Stimulated activated naive CD8-positive, alpha-beta T cell treated with anti-CD3 and anti-CD28 coated beads, Interleukin-15, Interleukin-2, amounts not matched to agents 100 ng/mL and 50 ng/mL, for 24 hours (primary cell): Measurements from ENCODE around the gene CBR1.

Source experiments
- H3K27ac Mint-ChIP-seq: one replicate; pipeline ENCODE4 v1.8.0; 2021; ENCODE audit warnings: mild to moderate bottlenecking, mixed read lengths
- H3K27me3 Mint-ChIP-seq: one replicate; pipeline ENCODE4 v1.8.0; 2021; ENCODE audit warnings: mixed read lengths
- H3K36me3 Mint-ChIP-seq: one replicate; pipeline ENCODE4 v1.8.0; 2021; ENCODE audit warnings: low read depth, mixed read lengths
- H3K4me1 Mint-ChIP-seq: one replicate; pipeline ENCODE4 v1.8.0; 2021; ENCODE audit warnings: low read depth, mixed read lengths
- H3K4me3 Mint-ChIP-seq: one replicate; pipeline ENCODE4 v1.8.0; 2021; ENCODE audit warnings: mild to moderate bottlenecking, mixed read lengths
- H3K9me3 Mint-ChIP-seq: one replicate; pipeline ENCODE4 v1.8.0; 2021; ENCODE audit warnings: mixed read lengths

CBR1 gene

DNA sequence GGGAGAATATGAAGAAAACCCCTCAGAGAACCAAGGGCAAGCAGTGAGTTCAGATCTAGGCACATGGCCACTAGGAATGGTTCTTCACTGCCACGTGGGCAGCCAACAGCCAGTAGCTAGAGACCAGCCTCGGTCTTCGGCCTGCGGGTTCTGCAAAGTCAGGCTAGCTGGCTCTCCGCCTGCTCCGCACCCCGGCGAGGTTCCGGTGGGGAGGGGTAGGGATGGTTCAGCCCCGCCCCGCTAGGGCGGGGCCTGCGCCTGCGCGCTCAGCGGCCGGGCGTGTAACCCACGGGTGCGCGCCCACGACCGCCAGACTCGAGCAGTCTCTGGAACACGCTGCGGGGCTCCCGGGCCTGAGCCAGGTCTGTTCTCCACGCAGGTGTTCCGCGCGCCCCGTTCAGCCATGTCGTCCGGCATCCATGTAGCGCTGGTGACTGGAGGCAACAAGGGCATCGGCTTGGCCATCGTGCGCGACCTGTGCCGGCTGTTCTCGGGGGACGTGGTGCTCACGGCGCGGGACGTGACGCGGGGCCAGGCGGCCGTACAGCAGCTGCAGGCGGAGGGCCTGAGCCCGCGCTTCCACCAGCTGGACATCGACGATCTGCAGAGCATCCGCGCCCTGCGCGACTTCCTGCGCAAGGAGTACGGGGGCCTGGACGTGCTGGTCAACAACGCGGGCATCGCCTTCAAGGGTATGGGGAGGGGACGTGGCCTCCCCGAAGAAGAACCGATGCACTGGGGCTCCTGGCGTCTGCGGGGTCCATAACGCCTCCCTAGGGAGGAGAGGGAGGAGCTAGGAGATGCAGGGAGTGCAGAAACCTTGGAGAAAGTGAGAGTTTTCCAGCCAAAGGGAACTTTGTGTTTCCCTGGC lies at the start of gene CBR1:
Gene CBR1, plus strand, starts transcription at position 312 of the 871 bp plus-strand sequence. Its CDS starts 92 bp downstream, at position 404.
- no peaks in the 10 kb centered on the region for H3K27me3 Mint-ChIP-seq
- H3K27ac Mint-ChIP-seq: peak within 1 kb of the TSS; percentile 92
- peaks cover 47% of the 10 kb centered on the region for H3K36me3 Mint-ChIP-seq
- peaks cover 58% of the 10 kb centered on the region for H3K4me1 Mint-ChIP-seq
- H3K9me3 Mint-ChIP-seq: peaks cover 7% of the 10 kb centered on the region
- peak within 1 kb of the TSS; percentile 90 for H3K4me3 Mint-ChIP-seq

DNA sequence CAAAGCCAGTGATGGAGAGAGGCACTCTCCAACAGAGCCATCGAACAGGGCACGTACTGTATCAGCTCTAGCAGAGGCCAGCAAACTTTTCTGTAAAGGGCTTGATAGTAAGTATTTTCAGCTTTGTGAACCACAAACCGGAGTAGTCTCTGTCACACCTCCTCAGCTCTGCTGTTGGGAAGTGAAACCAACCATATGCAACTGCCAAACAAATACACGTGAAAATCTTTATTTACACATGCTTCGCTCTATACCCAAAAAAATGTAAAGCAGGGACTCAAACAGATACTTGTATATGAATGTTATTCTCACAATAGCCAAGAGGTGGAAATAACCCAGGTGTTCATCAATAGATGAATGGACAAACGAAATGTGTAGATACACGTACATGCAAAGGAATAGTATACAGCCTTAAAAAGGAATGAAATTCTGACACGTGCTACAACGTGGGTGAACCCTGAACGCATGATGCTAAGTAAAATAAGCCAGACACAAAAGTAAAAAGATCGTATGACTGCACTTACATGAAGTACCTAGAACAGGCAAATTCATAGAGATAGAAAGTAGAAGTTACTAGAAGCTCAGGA lies 48.5 kb upstream of the CBR1 start:
- no peak overlapping the region for H3K27ac Mint-ChIP-seq
- peaks cover 4% of the 10 kb centered on the region for H3K36me3 Mint-ChIP-seq
- no peaks in the 10 kb centered on the region for H3K27me3 Mint-ChIP-seq

DNA sequence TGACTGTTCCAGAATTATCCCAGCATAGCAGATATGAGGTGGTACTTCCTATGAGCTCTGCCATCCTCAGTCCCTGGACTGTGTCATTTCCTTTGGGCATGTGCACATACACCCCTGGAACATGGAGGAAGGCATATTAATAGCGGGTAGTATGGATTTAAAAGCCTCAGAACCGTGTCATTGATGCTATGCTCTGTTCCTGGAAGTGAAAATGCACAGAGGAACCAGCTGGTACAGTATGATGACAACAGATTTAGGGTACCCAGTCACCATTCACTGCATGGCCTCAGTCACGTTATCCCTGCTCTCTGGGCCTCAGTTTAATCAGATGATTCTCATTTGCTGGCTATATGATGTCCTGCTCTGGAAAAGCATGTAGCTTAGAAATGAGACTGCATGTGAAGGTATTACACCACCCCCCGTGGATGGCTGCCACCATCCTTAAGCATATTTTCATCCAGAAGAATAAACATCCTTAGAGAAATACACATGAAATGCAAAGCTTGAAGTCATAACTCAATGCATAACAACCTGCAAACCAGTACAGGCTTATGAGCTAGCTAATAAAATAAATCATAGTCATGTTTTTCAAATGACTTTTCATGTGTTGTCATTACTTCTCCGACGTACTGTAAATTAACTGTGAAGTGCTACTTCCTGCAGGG lies 47.3 kb upstream of the CBR1 start:
- Mint-ChIP-seq H3K27ac (no peak overlapping the region), H3K36me3 (peaks cover 4% of the 10 kb centered on the region), H3K4me1 (no peaks in the 10 kb centered on the region)

More for the DNA sequence above, 48.5 kb upstream of the CBR1 start:
- H3K4me3 Mint-ChIP-seq: no peak overlapping the region
- H3K9me3 Mint-ChIP-seq: peaks cover 5% of the 10 kb centered on the region
- no peaks in the 10 kb centered on the region for H3K4me1 Mint-ChIP-seq

DNA sequence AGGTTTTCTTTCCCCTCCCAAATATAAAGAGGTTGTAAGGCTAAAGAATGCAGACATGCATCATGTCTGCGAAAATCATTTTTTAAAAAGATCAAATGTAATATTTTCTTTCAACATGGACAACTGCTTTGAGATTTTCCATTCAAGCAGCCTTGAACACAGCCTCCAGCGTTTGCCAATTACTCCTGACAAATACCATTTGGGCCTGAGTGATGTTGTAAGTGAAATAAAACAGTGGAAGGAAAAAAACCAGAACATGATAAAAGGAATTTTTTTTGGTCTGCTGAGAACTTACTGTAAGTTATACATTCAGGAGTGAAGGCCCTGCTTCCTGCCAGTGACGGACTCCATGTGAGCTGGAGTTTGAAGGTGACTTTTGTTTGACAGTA lies 46.7 kb upstream of the CBR1 start:
- no peaks in the 10 kb centered on the region for H3K4me1 Mint-ChIP-seq
- H3K27me3 Mint-ChIP-seq: no peaks in the 10 kb centered on the region

More for the DNA sequence above, 47.3 kb upstream of the CBR1 start:
- H3K4me3 Mint-ChIP-seq: no peak overlapping the region
- peaks cover 5% of the 10 kb centered on the region for H3K9me3 Mint-ChIP-seq
- H3K27me3 Mint-ChIP-seq: no peaks in the 10 kb centered on the region

DNA sequence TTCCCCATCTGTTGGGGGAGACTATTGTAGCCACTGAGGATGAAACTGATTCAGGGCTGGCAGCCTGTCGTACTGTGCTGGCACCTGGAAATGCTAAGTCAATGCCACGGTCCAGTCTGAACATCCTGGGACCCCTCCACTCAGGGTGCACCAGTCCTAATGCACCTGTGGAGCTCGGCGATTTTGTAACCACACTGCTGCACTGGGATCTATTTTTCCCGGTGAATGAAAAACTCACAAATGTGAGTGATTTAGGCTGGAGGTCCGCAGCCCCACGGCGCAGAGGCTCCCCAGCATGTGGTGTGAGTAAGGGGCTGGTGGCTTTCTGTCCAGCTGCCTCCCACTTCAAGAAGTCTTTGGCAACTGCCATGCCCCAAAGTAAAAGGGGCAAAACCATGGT lies 45.0 kb upstream of the CBR1 start:
- Mint-ChIP-seq H3K4me3 (no peak overlapping the region), H3K36me3 (peaks cover 4% of the 10 kb centered on the region), H3K27me3 (no peaks in the 10 kb centered on the region), H3K9me3 (peaks cover 5% of the 10 kb centered on the region), H3K4me1 (peaks cover 5% of the 10 kb centered on the region), H3K27ac (no peak overlapping the region)

More for the DNA sequence above, 46.7 kb upstream of the CBR1 start:
- Mint-ChIP-seq H3K9me3 (peaks cover 5% of the 10 kb centered on the region), H3K27ac (no peak overlapping the region), H3K36me3 (peaks cover 4% of the 10 kb centered on the region), H3K4me3 (no peak overlapping the region)

DNA sequence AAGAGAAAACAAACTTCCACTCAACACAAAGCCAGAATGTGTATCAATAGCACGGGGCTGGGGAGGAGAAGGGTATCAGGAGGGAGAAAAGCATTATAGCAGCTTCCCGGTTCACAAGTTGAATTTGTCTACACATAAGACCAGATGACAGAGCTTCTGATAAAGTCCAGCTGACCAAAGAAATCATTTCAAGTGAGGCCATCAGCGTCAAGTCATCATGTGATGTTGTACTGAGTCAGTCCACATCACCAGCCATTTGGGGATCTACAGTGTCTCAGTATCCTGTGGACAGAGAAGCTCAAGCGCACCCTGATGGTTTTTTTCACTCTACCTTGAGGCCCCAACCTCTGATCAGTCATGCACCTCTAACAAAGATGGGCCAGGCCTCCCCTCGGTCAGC lies 42.5 kb upstream of the CBR1 start:
- Mint-ChIP-seq H3K4me3 (no peak overlapping the region), H3K27ac (no peak overlapping the region), H3K4me1 (peaks cover 5% of the 10 kb centered on the region), H3K27me3 (no peaks in the 10 kb centered on the region), H3K9me3 (no peaks in the 10 kb centered on the region), H3K36me3 (no peaks in the 10 kb centered on the region)

DNA sequence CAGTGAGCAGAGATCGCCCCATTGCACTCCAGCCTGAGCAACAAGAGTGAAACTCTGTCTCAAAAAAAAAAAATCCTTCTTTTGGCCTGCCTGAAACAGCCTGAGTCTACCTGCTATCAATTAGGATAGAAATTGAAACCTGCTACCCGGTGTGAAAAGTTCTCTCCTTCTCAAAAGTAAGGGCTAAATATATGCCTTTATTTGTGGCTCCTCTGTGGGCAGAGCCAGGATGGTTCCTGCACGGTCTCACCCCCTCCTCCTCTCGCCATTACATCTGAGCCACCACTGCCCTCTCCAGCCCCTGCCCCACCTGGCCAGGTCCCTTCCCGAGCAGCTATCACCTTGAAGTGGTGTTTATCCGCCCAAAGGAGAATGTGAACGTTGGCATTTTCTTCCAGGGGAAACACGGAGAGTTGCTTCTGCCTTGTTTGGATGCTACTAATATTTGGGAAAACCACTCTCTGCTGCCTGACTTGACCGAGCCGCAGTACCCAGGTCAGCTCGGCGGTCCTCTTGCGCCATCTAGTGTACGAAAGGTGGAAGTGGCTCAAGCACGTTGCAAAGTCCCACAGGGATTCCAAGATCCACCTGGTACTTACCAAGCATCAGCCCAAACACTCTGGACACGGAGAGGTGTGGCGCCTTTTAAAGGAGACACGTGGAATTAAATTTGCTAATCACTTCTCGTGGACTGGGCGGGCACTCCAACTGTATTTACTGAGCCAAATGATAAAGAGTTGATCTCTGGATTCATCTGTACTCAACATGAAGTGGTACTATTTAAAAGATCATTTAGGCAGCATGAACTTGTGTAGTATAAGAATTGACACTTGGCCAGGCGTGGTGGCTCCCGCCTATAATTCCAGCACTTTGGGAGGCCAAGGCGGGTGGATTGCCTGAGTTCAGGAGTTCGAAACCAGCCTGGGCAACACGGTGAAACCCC lies 41.4 kb upstream of the CBR1 start:
- Mint-ChIP-seq H3K27me3 (no peaks in the 10 kb centered on the region), H3K4me3 (no peak overlapping the region), H3K9me3 (no peaks in the 10 kb centered on the region), H3K4me1 (peaks cover 5% of the 10 kb centered on the region), H3K27ac (no peak overlapping the region), H3K36me3 (no peaks in the 10 kb centered on the region)

DNA sequence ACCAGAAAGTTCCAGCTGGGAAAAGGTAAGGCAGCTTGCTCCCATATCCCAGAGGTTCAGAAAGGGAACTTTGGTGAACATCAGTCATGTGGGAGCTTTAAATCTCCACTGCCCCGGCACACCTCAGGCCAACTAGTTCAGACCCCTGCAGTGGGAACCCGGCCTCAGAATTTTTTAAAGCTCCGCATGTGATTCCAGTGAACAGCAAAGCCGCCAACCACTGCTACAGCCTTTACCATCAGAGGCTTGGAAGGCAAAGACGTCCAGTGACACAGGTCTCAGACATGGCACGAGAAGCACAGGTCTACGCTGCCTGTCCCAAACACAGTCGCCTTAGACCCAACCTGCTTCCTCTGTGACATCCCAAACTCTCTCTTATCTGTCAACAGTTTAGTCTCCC lies 40.5 kb upstream of the CBR1 start:
- Mint-ChIP-seq H3K4me3 (no peak overlapping the region), H3K27me3 (no peaks in the 10 kb centered on the region), H3K27ac (no peak overlapping the region), H3K9me3 (no peaks in the 10 kb centered on the region), H3K36me3 (peaks cover 3% of the 10 kb centered on the region), H3K4me1 (peaks cover 5% of the 10 kb centered on the region)

DNA sequence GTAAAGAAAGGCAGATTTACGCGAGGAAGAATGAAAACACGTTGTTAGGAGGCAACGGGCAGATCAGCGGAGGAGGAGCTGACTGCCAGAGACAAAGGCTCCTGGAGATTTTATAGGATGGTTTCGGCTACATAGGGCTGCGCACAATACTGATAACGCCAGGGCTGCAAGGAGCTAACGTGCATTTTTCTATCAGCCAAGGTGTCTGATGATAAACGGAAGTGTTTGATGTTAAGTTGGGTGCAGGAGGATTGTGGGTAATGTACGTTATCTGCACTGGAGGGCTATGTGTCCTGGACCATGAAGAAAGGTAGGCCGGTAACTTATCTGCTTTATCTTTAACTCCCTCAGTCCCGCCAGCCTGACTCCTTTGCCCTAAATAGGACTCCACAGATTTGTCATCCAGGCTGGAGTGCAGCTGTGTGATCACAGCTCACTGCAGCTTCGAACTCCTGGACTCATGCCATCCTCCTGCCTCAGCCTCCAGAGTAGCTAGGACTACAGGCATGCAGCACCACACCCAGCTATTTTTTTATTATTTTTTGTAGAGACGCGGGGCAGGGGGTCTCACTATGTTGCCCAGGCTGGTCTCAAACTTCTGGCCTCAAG lies 39.1 kb upstream of the CBR1 start:
- no peaks in the 10 kb centered on the region for H3K27me3 Mint-ChIP-seq
- peaks cover 5% of the 10 kb centered on the region for H3K4me1 Mint-ChIP-seq
- H3K9me3 Mint-ChIP-seq: no peaks in the 10 kb centered on the region
- H3K27ac Mint-ChIP-seq: no peak overlapping the region
- H3K36me3 Mint-ChIP-seq: peaks cover 11% of the 10 kb centered on the region
- H3K4me3 Mint-ChIP-seq: no peak overlapping the region

DNA sequence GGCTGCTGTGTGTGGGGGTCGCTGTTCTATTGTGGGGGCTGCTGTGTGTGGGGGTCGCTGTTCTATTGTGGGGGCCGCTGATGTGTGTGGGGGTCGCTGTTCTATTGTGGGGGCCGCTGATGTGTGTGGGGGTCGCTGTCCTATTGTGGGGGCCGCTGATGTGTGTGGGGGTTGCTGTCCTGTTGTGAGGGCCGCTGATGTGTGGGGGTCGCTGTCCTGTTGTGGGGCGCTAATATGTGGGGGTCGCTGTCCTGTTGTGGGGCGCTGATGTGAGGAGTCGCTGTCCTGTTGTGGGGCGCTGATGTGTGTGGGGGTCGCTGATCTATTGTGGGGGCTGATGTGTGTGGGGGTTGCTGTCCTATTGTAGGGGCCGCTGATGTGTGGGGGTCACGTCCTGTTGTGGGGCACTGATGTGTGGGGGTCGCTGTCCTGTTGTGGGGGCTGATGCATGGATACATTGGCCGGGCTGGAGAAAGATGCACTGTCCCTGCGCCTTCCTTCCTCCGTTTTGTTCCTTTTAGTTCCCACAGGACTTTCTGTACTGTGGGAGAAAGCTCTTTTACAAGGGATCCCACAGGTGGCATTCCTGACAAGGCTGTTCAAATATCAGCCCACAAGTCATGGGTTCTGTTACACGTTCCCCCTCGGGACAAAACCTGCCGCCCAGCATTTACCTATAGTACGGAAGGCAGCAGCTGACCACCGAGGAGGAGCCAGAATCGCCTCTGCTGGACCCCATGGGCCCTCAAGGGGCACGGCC lies 37.0 kb upstream of the CBR1 start:
- Mint-ChIP-seq H3K27ac (no peak overlapping the region), H3K36me3 (peaks cover 21% of the 10 kb centered on the region), H3K4me1 (peaks cover 5% of the 10 kb centered on the region), H3K4me3 (no peak overlapping the region), H3K9me3 (no peaks in the 10 kb centered on the region), H3K27me3 (no peaks in the 10 kb centered on the region)

DNA sequence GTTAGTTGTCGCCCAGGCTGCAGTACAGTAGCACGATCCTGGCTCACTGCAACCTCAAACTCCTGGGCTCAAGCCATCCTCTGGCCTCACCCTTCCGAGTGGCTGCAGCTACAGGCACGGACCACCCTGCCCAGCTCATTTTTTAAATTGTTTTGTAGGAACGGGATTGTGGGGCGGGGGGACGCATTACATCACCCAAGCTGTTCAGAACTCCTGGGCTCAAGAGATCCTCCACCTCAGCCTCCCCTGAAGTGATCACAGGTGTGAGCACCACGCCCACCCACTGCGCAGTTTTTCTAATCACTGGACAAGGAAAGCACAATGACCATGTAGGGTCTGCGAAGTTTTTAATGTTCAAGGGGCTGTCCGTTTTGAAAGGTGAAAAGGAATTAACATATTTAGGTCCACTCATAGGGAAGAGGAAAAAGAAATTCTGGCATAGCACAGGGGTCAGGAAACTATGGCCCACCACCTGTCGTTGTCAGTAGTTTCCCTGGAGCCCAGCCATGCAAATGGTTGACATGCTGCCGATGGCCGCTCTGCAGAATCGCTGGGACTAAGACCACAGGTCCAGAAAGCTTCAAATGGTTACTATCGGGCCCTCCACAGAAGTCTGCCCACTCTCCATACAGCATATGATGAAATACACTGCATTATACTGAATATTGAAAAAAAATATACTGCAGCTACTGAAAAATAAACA lies 35.5 kb upstream of the CBR1 start:
- Mint-ChIP-seq H3K27ac (no peak overlapping the region), H3K4me1 (no peaks in the 10 kb centered on the region), H3K9me3 (no peaks in the 10 kb centered on the region), H3K27me3 (no peaks in the 10 kb centered on the region), H3K4me3 (no peak overlapping the region), H3K36me3 (peaks cover 37% of the 10 kb centered on the region)

DNA sequence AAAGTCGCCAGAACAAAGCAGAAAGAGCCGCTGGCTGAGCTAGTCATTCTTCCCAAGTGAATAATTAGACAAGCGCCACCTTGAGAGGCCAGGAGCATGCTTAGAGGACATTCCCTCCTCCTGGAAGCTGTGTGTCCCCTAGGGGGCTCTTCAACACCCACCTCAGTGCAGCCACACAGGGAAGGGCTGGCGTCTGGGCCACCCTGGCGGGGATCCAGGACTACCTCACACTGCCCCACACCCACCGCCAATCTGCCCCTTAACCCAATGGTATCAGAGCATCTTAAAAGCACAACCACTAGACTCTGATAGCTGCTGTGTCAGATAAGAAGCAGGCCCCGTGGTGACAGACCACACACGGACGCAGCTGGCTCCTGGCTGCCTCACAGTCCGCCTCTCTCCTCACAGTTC lies 34.4 kb upstream of the CBR1 start:
- Mint-ChIP-seq H3K4me3 (no peak overlapping the region), H3K9me3 (no peaks in the 10 kb centered on the region), H3K36me3 (peaks cover 42% of the 10 kb centered on the region), H3K27ac (no peak overlapping the region), H3K27me3 (no peaks in the 10 kb centered on the region), H3K4me1 (no peaks in the 10 kb centered on the region)
